HG03175 (cell line): ENCODE measurements around the gene MRPL17.

ENCODE experiments used
- ATAC-seq: cut with Tn5 transposase; IDR thresholded peaks from one replicate; pipeline ENCODE4 v1.9.1; 2021; ENCODE audit warnings: mild to moderate bottlenecking, moderate library complexity; ENCODE audit not compliant: unreplicated experiment

The MRPL17 gene

GRCh38 chr11:6634534-6634933 lies 48.6 kb downstream of the MRPL17 start:
- no peak for ATAC-seq

- no peak for ATAC-seq
These were observed 49.4 kb downstream of the MRPL17 start for GRCh38 chr11:6633422-6634408.

- no peak for ATAC-seq
These were observed 50.7 kb downstream of the MRPL17 start for GRCh38 chr11:6632116-6633073.

GRCh38 chr11:6631361-6631890 lies 51.7 kb downstream of the MRPL17 start:
- no peak for ATAC-seq

GRCh38 chr11:6630632-6631291 lies 52.4 kb downstream of the MRPL17 start:
- no peak for ATAC-seq
